ENCODE data around the gene KCNC1. TPM values are rescaled to one million over a fixed set of nuclear protein-coding genes. Genes with fewer than 3 reads are reported as not detected.

KCNC1 gene
- total and polyA plus RNA-seq, 2 experiments from 2014 or later = 0.11 TPM; not detected in 1

- H3K4me1 ChIP-seq (ENCODE audit: insufficient read depth) = no peaks in the 10 kb centered on the region
- no peak overlapping the region for H3K27ac Mint-ChIP-seq
- no peak for ATAC-seq
- no peak for TF ChIP-seq CREB1 (CRISPR knock-in tag; IDR thresholded peaks at IDR 0.05; ENCODE audit: low read depth)
- no peak for TF ChIP-seq ZNF331 (CRISPR knock-in tag; IDR thresholded peaks at IDR 0.05; ENCODE audit: low read depth)
- no peak for TF ChIP-seq ZNF114 (CRISPR knock-in tag; IDR thresholded peaks at IDR 0.05)
- TF ChIP-seq EZH2 (IDR thresholded peaks at IDR 0.05; ENCODE audit: low read depth, unreplicated experiment) = no peak
- TF ChIP-seq NANOG (IDR thresholded peaks at IDR 0.05; ENCODE audit: borderline replicate concordance) = no peak
- H3K79me2 ChIP-seq (replicated peaks; ENCODE audit: insufficient read depth) = no peaks in the 10 kb centered on the region
- H3K36me3 ChIP-seq (ENCODE audit: insufficient read depth) = no peaks in the 10 kb centered on the region
- no peak overlapping the region for H2AFZ ChIP-seq
- H3K4me3 ChIP-seq = no peak overlapping the region
- no peak overlapping the region for H3K4me3 Mint-ChIP-seq
- no peak for DNase-seq (ENCODE audit: low spot score)
- H3F3A ChIP-seq (replicated peaks; ENCODE audit: low read depth) = no peaks in the 10 kb centered on the region
- H3K36me3 Mint-ChIP-seq (ENCODE audit: low read depth) = no peaks in the 10 kb centered on the region
- no peak overlapping the region for H3K4me2 ChIP-seq
- peaks cover 6% of the 10 kb centered on the region for H3K27me3 Mint-ChIP-seq (ENCODE audit: insufficient read depth, low read depth, poor library complexity)
- no peaks in the 10 kb centered on the region for H3K27me3 ChIP-seq (ENCODE audit: insufficient read depth)
- H3K9me2 ChIP-seq (ENCODE audit: insufficient read depth) = no peaks in the 10 kb centered on the region
- peaks cover 2% of the 10 kb centered on the region; the same call in 2 of the 3 replicates for H3K4me1 Mint-ChIP-seq
- no peaks in the 10 kb centered on the region for H3K9me3 Mint-ChIP-seq
- no peaks in the 10 kb centered on the region for H4K20me1 ChIP-seq (replicated peaks; ENCODE audit: insufficient read depth)
- no peak overlapping the region for H3K27ac ChIP-seq (ENCODE audit: low read depth)
These were observed 46.1 kb downstream of the KCNC1 start for GRCh38 chr11:17780668-17781067.

- DNase-seq (ENCODE audit: low spot score) (no peak), ATAC-seq (peak; percentile 18; the same call in 2 of the 3 replicates)
- H3K36me3 Mint-ChIP-seq (ENCODE audit: low read depth) = no peaks in the 10 kb centered on the region
- TF ChIP-seq EZH2phosphoT487 (IDR thresholded peaks at IDR 0.05; ENCODE audit: unreplicated experiment) (no peak), POLR2AphosphoS5 (IDR thresholded peaks at IDR 0.05; ENCODE audit: low read depth) (no peak), EZH2 (IDR thresholded peaks at IDR 0.05; ENCODE audit: low read depth, unreplicated experiment) (no peak), CREB1 (CRISPR knock-in tag; IDR thresholded peaks at IDR 0.05; ENCODE audit: low read depth) (no peak), ZNF331 (CRISPR knock-in tag; IDR thresholded peaks at IDR 0.05; ENCODE audit: low read depth) (no peak), STAT1 (IDR thresholded peaks at IDR 0.05; ENCODE audit: unreplicated experiment) (no peak), NANOG (IDR thresholded peaks at IDR 0.05; ENCODE audit: borderline replicate concordance) (no peak), ZNF114 (CRISPR knock-in tag; IDR thresholded peaks at IDR 0.05) (no peak)
- TF ChIP-seq, protein P1, sequence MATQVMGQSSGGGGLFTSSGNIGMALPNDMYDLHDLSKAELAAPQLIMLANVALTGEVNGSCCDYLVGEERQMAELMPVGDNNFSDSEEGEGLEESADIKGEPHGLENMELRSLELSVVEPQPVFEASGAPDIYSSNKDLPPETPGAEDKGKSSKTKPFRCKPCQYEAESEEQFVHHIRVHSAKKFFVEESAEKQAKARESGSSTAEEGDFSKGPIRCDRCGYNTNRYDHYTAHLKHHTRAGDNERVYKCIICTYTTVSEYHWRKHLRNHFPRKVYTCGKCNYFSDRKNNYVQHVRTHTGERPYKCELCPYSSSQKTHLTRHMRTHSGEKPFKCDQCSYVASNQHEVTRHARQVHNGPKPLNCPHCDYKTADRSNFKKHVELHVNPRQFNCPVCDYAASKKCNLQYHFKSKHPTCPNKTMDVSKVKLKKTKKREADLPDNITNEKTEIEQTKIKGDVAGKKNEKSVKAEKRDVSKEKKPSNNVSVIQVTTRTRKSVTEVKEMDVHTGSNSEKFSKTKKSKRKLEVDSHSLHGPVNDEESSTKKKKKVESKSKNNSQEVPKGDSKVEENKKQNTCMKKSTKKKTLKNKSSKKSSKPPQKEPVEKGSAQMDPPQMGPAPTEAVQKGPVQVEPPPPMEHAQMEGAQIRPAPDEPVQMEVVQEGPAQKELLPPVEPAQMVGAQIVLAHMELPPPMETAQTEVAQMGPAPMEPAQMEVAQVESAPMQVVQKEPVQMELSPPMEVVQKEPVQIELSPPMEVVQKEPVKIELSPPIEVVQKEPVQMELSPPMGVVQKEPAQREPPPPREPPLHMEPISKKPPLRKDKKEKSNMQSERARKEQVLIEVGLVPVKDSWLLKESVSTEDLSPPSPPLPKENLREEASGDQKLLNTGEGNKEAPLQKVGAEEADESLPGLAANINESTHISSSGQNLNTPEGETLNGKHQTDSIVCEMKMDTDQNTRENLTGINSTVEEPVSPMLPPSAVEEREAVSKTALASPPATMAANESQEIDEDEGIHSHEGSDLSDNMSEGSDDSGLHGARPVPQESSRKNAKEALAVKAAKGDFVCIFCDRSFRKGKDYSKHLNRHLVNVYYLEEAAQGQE (IDR thresholded peaks at IDR 0.05; ENCODE audit: unreplicated experiment) = no peak
- TF ChIP-seq, protein P2, sequence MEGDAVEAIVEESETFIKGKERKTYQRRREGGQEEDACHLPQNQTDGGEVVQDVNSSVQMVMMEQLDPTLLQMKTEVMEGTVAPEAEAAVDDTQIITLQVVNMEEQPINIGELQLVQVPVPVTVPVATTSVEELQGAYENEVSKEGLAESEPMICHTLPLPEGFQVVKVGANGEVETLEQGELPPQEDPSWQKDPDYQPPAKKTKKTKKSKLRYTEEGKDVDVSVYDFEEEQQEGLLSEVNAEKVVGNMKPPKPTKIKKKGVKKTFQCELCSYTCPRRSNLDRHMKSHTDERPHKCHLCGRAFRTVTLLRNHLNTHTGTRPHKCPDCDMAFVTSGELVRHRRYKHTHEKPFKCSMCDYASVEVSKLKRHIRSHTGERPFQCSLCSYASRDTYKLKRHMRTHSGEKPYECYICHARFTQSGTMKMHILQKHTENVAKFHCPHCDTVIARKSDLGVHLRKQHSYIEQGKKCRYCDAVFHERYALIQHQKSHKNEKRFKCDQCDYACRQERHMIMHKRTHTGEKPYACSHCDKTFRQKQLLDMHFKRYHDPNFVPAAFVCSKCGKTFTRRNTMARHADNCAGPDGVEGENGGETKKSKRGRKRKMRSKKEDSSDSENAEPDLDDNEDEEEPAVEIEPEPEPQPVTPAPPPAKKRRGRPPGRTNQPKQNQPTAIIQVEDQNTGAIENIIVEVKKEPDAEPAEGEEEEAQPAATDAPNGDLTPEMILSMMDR (conservative IDR thresholded peaks at IDR 0.05; ENCODE audit: low read depth in 2 of 2) = no peak
These were observed 46.6 kb downstream of the KCNC1 start for GRCh38 chr11:17781221-17781620.

More at GRCh38 chr11:17781221-17781620, 46.6 kb downstream of the KCNC1 start:
- Mint-ChIP-seq H3K4me1 (no peaks in the 10 kb centered on the region; the same call in 1 of the 3 replicates), H3K9me3 (no peaks in the 10 kb centered on the region), H3K27ac (no peak overlapping the region), H3K27me3 (ENCODE audit: insufficient read depth, low read depth, poor library complexity) (peaks cover 6% of the 10 kb centered on the region), H3K4me3 (no peak overlapping the region)
- Histone ChIP-seq H3K9me2 (ENCODE audit: insufficient read depth) (no peaks in the 10 kb centered on the region), H3K36me3 (ENCODE audit: insufficient read depth) (no peaks in the 10 kb centered on the region), H3K4me2 (no peak overlapping the region), H3K4me1 (ENCODE audit: insufficient read depth) (no peaks in the 10 kb centered on the region), H2AFZ (no peak overlapping the region), H3K27me3 (ENCODE audit: insufficient read depth) (no peaks in the 10 kb centered on the region), H3F3A (replicated peaks; ENCODE audit: low read depth) (no peaks in the 10 kb centered on the region), H3K27ac (ENCODE audit: low read depth) (no peak overlapping the region), H3K79me2 (replicated peaks; ENCODE audit: insufficient read depth) (no peaks in the 10 kb centered on the region), H4K20me1 (replicated peaks; ENCODE audit: insufficient read depth) (no peaks in the 10 kb centered on the region), H3K4me3 (no peak overlapping the region)

Measured in GM23338 (cell line).